Neural crest cell (in vitro differentiated cells): ENCODE results near the gene PIGA. TPM values are rescaled to one million over a fixed set of nuclear protein-coding genes. Genes with fewer than 3 reads are reported as not detected.
A peak's percentile ranks its signal among the peaks of the same experiment; 100 is the strongest.

Source experiments
- DNase-seq: peaks from one replicate; pipeline ENCODE4 v3.0.0; 2021; ENCODE audit warnings: low read depth, mixed read lengths, low spot score
- H3K27ac Mint-ChIP-seq: one replicate; pipeline ENCODE4 v1.8.0; 2021; ENCODE audit warnings: mild to moderate bottlenecking, mixed read lengths; ENCODE audit not compliant: unreplicated experiment
- H3K27me3 Mint-ChIP-seq: 2 replicates; pipeline ENCODE4 v1.8.0; 2021; ENCODE audit warnings: low read depth, mild to moderate bottlenecking, mixed read lengths
- H3K36me3 Mint-ChIP-seq: 2 replicates; pipeline ENCODE4 v1.8.0; 2021; ENCODE audit warnings: low read depth, mild to moderate bottlenecking, mixed read lengths
- H3K4me1 Mint-ChIP-seq: 2 replicates; pipeline ENCODE4 v1.8.0; 2021; ENCODE audit warnings: mixed read lengths
- H3K4me3 Mint-ChIP-seq: one replicate; pipeline ENCODE4 v1.8.0; 2021; ENCODE audit warnings: mild to moderate bottlenecking, mixed read lengths
- H3K9me3 Mint-ChIP-seq: 2 replicates; pipeline ENCODE4 v1.8.0; 2021; ENCODE audit warnings: mixed read lengths
- CTCF ChIP-seq: fragments of 200-600 bp; sonication (generic); conservative IDR thresholded peaks from 2 replicates; pipeline ENCODE4 v1.5.0; 2021; ENCODE audit warnings: antibody characterized with exemption, mild to moderate bottlenecking
- total RNA-seq: library from RNA; stranded (reverse); gene quantifications from 2 replicates; pipeline ENCODE4 v1.2.1, GENCODE V29; 2021

The PIGA gene
- total RNA-seq, 1 donor from 2014 or later, result 23.6 TPM

DNA sequence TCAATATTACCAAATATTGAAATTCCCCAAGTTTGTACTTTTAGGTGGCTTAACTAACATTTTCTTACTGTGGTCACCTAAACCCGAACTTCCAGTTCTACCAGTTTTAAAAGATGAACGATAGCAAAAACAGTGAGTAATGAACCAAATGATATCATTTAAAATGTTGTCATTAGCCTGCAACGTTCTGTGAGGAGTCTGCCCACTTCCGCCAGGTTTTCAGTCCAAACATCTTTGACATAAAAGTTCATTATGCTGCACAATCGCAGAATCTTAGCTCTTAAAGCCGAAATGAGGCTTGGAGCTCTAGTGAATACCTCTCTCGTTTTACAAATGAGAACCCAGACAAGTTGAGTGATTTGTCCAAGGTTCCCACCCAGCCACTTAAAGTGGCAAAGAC is 762 bp downstream of the PIGA start:
- H3K9me3 Mint-ChIP-seq, result no peaks in the 10 kb centered on the region
- H3K36me3 Mint-ChIP-seq, result no peaks in the 10 kb centered on the region
- peak overlapping the region; percentile 92 for H3K4me3 Mint-ChIP-seq
- no peaks in the 10 kb centered on the region for H3K27me3 Mint-ChIP-seq
- peak overlapping the region; percentile 97 for H3K27ac Mint-ChIP-seq
- TF ChIP-seq CTCF, result no peak
- DNase-seq, result no peak
- peaks cover 31% of the 10 kb centered on the region for H3K4me1 Mint-ChIP-seq

- TF ChIP-seq CTCF, result no peak
- no peaks in the 10 kb centered on the region for H3K4me1 Mint-ChIP-seq
- no peaks in the 10 kb centered on the region for H3K36me3 Mint-ChIP-seq
- H3K9me3 Mint-ChIP-seq, result no peaks in the 10 kb centered on the region
- peaks cover 2% of the 10 kb centered on the region for H3K27me3 Mint-ChIP-seq
- peak overlapping the region; percentile 83 for H3K27ac Mint-ChIP-seq
- no peak for DNase-seq
- no peak overlapping the region for H3K4me3 Mint-ChIP-seq
These were observed 6.5 kb downstream of the PIGA start for GRCh38 chrX:15328821-15329220.

DNA sequence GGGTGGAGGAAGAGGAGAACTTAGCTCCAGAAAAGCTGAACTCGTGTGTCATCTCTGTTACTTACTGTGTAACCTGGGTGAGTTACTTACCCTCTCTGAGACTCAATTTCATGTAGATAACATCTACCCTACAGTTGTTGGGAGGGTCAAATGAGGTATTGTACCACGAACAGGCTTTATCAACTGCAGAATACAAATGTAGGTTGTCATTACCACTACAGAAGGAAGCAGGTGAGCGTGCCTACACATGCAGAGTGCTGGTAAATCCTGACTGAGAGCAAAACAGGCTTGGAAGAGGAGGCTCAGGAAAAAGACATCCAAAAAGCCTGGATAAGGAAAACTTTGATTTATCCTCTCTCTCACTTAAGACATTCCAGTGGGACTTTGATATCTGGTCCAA is 7.2 kb downstream of the PIGA start:
- H3K27ac Mint-ChIP-seq, result no peak overlapping the region
- no peak for TF ChIP-seq CTCF
- H3K36me3 Mint-ChIP-seq, result no peaks in the 10 kb centered on the region
- H3K27me3 Mint-ChIP-seq, result peaks cover 4% of the 10 kb centered on the region
- H3K9me3 Mint-ChIP-seq, result no peaks in the 10 kb centered on the region
- no peak for DNase-seq
- no peaks in the 10 kb centered on the region for H3K4me1 Mint-ChIP-seq
- no peak overlapping the region for H3K4me3 Mint-ChIP-seq

- peaks cover 17% of the 10 kb centered on the region for H3K4me1 Mint-ChIP-seq
- TF ChIP-seq CTCF, result no peak
- no peak for DNase-seq
- no peak overlapping the region for H3K27ac Mint-ChIP-seq
- H3K4me3 Mint-ChIP-seq, result no peak overlapping the region
- H3K36me3 Mint-ChIP-seq, result peaks cover 5% of the 10 kb centered on the region
- no peaks in the 10 kb centered on the region for H3K9me3 Mint-ChIP-seq
- H3K27me3 Mint-ChIP-seq, result peaks cover 7% of the 10 kb centered on the region
These were observed 12.9 kb downstream of the PIGA start for GRCh38 chrX:15322472-15322871.

DNA sequence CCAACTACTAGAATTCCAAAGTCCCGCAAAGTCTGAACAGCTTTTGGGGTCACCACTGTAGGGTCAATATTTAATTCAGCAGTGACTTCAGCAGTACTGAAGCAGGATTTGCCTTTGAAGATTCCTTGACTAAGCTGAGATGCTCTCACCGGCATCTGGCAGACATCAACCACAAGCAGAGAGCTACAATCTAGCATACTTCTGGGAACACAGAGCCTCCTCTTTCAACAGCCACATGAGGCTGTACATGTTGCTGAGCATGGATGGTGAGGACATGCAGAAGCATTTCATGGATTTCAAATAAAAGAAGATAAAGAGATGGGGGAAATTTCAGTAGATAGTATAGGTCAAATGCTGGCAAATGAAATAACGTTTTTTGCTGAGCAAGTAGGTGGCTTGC is 13.3 kb downstream of the PIGA start:
- H3K4me1 Mint-ChIP-seq, result peaks cover 17% of the 10 kb centered on the region
- DNase-seq, result no peak
- H3K36me3 Mint-ChIP-seq, result peaks cover 5% of the 10 kb centered on the region
- no peaks in the 10 kb centered on the region for H3K9me3 Mint-ChIP-seq
- no peak for TF ChIP-seq CTCF
- no peak overlapping the region for H3K4me3 Mint-ChIP-seq
- H3K27ac Mint-ChIP-seq, result no peak overlapping the region
- peaks cover 7% of the 10 kb centered on the region for H3K27me3 Mint-ChIP-seq

DNA sequence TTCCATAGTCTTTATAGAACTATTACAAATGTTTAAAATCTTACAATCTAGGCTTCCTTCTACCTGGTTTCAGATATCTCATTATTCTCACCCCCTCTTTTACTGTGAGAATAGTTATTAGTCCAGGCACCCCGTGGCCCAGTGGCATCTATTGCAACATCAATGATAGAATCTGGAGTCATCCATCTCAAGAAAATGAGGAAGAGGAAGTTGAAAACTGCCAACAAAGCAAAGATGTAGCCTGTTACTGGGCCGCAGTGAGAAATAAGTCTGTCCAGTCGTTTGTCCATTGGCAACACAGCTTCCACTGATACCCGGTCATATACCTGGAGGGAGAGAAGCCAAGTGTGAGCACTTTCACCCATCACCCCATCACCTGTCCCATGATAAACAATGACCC is 13.9 kb downstream of the PIGA start:
- Mint-ChIP-seq H3K27me3 (peaks cover 7% of the 10 kb centered on the region), H3K4me1 (peaks cover 17% of the 10 kb centered on the region), H3K36me3 (peaks cover 5% of the 10 kb centered on the region), H3K4me3 (no peak overlapping the region), H3K27ac (no peak overlapping the region), H3K9me3 (no peaks in the 10 kb centered on the region)
- TF ChIP-seq CTCF, result no peak
- no peak for DNase-seq
